NT2/D1 (cell line): ENCODE measurements around the gene AKAP13.

Source experiments
- SUZ12 ChIP-seq: IDR thresholded peaks from 2 replicates; pipeline ENCODE4 v1.6.1; 2011; ENCODE audit not compliant: insufficient read length, insufficient read depth; ENCODE audit errors: extremely low read depth
- ZNF274 ChIP-seq: IDR thresholded peaks from 2 replicates; pipeline ENCODE4 v1.6.1; 2011; ENCODE audit warnings: mild to moderate bottlenecking, low read depth, low read length

DNA sequence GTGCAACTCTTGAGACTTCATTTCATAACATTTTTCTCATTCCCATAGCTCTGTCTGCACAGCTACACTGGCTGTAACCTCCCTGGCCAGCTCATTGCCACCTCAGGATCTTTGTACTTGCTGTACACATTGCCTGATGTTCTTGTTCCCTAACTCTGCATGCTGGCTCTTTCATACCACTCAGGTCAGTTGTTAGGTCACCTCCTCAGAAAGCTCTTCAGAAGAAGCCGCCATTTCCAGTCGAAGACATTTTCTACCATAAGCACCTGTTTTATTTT lies 176.2 kb downstream of the AKAP13 start:
- no peak for TF ChIP-seq SUZ12
- no peak for TF ChIP-seq ZNF274
